H4 (cell line): ENCODE measurements around the gene DIO1. TPM values are rescaled to one million over a fixed set of nuclear protein-coding genes. Genes with fewer than 3 reads are reported as not detected.
A peak's percentile ranks its signal among the peaks of the same experiment; 100 is the strongest.

Experiments used
- DNase-seq: peaks from one replicate; pipeline ENCODE4 v3.0.0-alpha.2; 2015; ENCODE audit warnings: low spot score
- total RNA-seq: library from RNA; depleted of rRNA; stranded (reverse); fragments of >200 nt; shearing (Covaris generic); gene quantifications from 2 replicates; pipeline ENCODE4 v1.2.3, GENCODE V29; 2014

Gene DIO1
- total RNA-seq, 1 experiment from 2014 or later: not detected

DNA sequence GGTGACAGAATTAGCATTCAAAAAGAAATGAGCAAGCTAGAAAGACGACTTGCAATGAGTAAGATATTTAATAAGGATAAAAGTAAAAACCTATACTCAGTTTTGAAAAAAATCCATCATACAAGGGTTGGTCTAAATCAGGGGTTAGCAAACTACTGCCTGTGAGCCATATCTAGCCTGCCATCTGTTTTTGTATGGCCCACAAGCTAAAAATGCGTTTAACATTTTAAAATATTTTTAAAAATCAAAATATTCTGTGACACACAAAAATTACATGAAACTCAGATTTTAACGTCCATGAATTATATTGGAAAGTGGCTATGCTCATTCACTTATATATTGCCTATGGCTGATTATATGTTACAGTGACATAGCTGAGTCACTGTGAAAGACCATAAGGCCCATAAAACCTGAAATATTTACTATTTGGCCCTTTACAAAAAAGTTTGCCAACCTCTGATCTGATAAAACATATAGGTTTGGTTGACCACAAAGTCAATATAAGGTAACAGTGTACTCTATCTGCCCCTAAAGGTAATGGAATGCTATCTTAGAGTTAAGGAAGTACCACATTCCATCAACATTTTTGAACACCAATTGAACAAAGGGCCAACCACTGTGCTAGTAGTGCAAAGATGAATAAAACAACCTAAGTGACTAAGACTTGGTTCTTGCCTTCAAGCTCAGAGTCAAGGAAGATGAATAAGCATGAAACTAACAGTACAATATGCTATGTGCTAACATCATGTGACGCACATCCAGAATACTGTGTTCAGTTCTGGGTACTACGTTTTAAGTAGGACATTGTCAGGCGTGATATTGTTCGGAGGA lies 48.4 kb downstream of the DIO1 start:
- no peak for DNase-seq

DNA sequence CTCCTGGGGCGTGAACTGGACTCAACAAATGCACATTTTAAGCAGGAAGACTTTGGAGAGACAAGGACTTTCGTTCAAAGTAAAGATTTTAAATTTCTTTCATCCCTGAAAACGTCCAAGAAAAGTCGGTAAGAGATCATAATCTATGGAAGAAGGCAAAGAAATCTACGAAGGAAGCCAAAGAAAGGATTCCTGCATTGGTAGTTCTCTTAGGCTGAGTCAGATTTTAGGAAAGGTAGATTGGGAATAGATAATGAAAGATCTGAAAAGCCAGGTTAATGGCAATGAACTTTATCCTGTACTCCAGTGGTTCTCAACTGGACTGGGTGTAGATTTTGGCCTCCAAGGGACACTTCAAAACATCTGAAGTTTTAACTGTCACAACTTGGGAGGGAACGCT lies 49.1 kb downstream of the DIO1 start:
- DNase-seq: no peak

DNA sequence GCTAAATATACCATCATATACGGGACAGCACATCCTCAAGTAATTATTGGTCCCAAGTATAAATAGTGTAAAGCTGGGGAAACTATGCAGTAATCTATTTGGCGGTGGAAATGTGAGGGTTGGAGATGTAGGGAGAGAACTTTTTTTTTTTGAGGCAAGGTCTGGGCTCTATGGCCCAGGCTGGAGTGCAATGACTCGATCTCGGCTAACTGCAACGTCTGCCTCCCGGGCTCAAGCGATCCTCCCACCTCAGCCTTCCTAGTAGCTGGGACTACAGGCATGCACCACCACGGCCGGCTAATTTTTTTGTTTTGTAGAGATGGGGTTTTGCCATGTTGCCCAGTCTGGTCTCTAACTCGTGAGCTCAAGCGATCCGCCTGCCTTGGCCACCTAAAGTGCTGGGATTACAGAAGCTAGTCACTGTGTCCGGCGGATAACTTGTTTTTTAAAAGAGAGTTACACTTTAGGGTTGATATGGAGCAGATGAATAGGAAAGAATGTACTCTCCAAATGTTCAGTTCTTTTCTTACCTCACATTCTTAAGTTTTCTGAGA lies 49.6 kb downstream of the DIO1 start:
- DNase-seq: no peak

DNA sequence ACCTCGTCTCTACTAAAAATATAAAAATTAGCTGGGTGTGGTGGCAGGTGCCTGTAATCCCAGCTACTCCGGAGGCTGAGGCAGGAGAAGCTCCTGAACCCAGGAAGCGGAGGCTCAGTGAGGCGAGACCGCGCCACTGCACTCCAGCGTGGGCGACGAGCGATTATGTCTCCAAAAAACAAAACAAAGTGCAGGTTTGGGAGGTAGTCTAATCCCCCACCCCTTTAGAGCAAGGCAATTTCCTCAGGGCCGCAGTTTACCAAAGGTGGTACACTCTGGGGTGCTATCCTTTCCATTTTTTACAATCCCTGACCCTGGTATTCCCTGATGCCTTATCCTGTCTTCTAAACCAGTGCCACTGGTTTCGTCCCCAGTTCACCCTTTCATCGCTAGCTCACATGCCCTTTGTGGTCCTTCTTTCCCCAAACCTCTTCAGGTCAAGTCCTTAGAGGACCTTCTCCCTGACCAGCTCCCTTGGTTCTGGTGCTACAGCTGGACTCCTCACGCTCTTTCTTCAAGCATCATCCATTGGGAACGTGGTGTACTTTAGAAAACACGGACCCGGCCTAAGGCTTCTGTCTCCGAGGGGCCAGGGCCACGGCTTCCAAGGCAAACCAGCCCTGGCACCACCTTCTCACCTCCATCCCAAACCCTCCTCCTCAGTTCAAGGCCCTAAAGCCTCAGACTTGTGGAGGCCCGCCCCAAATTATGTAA lies 50.6 kb downstream of the DIO1 start:
- no peak for DNase-seq

DNA sequence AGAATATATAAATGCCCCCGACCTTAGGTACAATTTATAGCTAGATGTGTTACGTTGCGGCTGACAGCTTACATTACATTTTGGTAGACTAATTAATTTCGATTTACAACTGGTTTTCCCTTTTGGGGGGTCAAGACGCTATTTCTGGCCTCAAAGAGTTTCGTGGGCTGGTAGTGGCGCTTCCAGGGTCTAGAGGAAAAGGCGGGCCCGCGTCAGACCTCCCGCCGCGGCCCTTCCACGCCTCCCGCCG lies 51.1 kb downstream of the DIO1 start:
- DNase-seq: no peak

DNA sequence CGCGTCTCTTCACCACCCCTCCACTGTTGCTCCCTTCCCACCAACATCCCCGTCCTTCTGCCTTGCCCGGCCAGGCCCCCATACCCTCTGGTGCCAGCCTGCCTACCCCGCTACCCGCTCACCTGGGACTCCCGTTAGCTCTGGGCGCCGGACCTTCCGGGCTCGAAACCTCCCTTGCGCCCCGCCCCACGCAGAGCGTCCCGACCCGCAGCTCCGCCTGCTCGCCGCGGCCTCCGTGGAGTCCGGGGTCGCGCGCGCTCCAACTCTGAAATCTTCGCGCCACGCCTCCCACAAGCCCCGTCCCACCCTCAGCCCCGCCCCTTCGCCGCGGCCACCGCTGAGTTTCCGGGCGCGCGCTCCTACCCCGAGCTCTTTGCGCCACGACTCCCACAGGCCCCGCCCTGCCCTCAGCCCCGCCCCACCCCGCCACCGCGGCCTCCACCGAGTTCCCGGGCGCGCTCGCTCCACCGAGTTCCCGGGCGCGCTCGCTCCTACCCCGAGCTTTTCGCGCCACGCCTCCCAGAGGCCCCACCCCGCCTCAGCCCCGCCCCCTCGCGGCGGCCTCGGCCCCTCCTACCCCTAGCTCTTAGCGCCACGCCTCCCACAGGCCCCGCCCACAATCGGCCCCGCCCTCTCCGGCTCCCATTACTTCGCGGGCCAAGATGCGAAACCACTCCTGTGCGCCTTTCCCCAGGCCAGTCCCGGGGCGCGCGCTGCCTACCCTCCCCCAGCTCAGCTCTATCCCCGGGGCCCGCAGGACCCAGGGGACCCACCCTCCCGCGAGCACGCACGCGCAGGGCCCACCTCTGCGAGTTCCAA lies 51.7 kb downstream of the DIO1 start, which contains the start of gene IFT25:
TSS of gene IFT25 (minus strand) at position 267 of the 819 bp plus-strand sequence. CDS start 5,617 bp downstream, outside the sequence.
- peak; percentile 88 for DNase-seq

DNA sequence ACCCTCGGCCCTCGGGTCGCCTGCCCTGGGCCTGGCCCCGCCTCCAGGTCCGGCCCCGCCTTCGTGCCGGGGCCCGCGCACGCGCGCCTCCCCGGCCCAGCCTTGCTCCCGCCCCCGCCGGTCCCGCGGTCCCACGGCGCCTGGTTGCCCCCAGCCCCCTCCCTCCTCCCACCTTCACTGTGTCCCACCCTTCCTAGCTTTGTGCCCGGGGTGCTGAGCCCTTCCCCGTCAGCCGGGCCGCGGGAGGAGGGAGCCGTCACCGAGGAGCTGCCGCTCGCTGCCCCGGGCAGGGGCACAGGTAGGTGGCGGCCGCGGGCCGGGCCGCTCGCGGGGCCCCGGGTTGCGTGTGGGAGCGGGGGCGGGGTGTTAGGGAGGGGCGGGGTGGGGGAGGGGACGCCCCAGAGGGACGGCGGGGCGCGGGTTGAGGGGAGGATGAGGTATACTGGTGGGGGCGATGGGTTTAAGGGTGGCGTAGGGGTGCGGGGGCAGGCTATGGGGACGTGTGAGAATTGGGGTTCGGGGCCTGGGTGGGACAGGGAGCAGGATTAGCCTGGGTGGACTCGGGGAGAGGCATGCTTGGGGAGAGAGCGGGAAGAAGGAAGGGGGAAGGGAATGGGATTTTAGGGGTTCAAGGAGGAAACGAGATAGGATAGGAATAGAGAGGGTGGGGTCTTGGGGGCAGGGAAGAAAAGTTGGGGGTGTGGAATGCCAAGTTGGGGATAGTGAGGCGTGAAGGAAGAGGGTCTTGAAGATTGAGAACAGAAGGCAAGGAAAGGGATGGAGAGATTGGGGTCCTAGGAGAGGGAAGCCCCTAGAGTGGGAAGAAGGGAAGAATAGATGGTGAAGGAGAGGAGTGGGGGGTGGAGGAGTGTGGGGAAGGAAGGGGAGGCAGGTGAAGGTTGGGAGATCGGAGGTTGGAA lies 52.5 kb downstream of the DIO1 start, which contains the start of gene LRRC42:
TSS of gene LRRC42 (plus strand) at position 99 of the 920 bp plus-strand sequence. CDS start 5,650 bp downstream, outside the sequence.
- no peak for DNase-seq

DNA sequence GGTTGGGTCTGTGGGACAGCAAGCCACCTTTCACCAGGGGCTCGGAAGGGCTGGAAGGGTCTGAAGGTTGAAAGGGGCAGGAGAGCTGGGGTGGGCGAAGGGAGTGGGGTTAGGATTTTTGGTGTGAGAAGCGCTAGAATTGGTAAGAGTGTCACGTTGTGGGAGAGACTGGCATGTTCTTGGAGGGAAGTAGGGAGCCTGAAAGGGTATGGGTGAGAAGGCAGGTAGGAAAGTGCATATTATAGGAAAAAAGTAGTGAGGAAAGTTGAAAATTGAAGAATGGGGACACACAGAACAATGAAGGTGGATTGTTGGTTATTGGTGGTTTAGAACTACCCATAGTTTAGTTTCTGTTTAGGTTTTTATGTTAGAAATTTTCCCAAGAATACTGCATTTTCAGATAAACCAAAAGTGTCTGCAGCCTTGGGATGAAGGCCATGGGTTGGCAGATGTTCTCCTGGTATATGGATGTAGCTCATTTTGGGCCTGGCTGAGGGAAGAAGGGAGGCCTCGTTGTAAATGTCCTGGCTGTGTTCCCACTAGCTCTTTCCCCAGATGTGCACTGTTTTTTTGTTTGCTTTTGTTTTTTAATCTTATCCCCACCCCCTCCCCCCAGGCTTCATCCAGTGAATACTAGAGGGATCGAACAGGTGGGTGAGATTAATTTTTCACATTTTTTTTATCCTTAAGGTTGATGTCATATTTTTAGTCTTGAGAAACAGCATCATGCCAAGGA lies 53.4 kb downstream of the DIO1 start:
- no peak for DNase-seq

DNA sequence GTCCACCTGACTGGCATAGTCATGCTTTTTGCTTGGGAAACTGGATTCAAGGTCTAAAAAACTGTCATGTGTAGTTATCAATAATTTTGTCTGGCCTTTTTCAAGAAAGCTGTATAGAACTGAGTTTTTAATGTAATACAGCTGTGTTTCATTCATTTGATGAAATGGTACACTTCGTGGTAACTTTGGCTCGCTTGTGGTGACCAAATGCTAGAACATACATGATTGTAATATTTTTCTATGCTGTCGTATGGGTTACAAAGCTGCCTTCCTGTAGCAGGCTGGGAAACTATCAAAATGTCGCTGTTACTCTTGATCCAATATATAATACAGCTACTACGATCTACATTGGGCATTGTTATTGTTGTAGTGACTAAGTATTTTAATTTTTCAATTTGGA lies 54.3 kb downstream of the DIO1 start:
- no peak for DNase-seq

DNA sequence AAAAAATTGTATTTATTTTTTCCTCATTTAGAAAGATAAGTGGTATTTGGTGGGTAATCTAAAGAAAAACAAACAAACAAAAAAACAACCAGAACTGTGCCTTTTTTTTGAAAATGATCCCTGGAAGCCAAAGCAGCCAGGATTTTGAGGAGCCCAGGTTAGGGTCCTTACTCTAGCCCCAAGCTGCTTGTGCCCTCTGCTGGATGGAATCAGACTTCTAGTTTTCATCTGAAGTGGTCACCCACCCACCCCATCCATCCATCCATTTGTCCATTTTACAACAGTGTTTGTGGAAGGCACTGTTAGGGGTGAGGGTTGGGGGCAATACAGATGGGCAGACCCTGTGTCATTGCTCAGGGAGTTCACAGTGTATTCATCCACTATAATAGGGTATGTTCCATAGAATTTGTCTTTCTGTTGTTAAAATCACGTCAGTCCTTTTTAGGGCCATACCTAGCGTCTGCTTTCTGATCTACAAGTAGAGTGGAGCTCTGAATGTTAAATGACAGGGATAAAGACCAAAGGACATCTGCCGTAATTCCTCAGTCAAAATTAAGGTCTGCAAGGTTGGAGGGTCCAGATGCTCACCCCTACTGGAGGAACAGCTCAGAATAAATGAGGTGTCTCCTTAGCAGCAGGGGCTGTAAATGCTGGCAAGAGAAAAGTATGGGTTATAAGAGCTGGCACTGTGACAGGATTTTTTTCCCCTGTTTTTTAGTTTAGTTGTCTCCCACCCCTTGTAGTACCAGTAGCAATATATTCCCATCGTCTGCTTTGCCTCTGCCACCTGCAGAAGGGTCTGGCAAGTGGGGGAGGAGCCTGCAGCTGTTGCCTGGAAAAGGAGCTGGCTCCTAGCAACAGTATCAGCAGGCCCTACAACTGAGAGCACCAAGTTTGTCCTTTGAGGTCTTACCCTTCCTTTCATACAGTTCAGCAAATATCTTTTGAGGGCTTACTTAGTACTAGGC lies 55.3 kb downstream of the DIO1 start:
- DNase-seq: peak; percentile 53

DNA sequence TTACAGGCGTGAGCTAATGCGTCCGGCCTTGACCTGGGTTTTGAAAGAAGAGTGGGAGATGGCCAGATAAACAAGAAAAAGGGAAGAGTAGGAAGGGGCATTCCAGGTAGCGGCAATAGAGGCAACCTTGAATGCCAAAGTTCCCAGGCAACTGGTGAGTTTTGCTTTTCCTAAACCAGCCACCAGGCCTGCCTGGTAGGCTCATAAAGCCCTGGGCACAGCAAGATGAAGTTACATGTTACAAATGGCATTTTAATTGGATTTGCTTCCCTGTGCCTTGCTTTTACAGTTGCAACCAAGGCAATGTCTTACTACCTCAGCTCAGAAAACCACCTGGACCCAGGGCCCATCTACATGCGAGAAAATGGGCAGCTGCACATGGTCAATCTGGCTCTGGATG lies 57.7 kb downstream of the DIO1 start:
- DNase-seq: no peak

DNA sequence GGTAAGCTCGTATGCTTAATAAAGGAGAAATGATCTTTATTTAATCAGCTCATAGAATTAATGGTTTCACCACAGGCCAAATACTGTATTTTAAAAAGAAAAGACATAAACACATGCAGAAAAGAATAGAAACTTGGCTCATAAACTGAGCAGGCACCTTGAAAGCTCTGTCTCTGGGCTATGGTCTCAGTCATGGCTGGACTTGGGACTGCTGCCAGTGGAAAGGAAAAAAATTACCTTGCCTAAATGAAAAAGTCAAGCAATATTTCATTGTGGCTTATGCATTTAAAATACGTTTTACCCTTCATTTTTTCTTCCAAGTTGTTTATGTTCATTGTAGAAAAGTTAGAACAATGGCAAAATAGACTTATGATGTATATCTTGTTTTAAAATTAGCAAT lies 60.1 kb downstream of the DIO1 start:
- DNase-seq: no peak

DNA sequence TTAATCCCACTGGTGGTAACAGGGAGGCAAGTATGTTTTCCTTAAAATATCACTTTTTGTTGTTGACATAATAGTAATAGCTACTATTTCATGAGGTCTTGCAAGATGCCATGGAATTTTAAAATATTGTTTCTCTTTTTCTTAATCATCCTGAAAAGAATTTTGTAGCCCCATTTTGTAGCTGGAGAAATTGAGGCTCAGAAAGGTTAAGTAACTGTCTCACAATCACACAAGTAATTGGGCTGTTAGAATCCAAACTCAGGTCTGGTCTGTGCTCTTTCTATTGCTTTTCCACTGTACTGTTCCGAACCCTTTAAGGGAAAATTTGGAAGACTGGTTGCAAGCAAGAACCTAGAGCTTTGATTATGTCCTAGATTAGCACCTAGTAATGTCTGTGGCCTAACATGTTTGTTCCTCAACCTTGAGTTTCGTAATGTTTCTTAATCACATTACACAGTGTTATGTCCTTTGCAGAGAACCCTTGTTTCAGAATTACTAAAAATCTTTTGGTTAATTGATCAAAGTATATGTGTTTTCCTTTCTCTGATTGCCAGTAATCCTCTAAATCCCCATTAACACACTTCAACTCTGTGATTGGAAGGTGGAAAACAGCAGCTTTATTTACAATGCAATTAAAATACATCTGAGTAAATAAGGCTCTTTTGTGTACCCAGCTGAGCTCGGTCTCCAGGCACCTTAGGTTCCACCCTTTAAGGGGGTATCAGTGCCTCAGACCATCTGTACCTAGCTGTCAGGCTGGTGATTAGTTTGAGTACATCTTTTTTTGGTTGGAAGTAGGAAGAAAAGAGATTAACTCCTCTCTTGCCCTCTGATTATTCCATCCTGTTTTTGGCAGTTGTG lies 62.6 kb downstream of the DIO1 start:
- no peak for DNase-seq

DNA sequence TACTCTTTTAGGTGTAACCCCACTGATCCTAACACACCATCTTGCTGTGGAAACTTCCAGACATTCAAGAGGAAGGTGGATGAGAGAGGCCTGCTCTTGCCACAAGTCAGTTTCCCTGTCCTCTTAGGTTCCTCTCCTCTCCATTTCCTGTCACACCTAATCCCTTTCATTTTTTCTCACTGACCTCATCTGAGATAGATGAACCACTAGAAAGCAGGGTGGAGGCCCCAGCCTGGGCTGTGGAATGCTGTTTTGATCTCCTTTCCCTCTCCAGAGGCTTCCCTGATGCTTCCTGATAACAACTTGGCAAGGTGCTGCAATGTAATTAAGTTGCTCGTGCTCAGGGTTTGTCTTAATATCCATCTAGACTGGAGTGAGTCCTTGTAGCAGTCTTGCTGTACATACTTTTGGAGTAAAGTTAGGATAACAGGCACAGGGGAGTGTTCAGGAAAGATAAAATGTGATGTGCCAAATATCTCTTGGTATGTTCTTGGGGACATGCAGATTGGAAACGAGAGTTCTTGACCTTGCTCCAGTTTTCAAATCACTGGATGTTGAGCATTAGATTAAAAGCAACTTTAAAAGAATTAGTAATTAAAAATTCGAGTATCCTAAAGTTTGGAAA lies 63.3 kb downstream of the DIO1 start:
- DNase-seq: peak; percentile 21

DNA sequence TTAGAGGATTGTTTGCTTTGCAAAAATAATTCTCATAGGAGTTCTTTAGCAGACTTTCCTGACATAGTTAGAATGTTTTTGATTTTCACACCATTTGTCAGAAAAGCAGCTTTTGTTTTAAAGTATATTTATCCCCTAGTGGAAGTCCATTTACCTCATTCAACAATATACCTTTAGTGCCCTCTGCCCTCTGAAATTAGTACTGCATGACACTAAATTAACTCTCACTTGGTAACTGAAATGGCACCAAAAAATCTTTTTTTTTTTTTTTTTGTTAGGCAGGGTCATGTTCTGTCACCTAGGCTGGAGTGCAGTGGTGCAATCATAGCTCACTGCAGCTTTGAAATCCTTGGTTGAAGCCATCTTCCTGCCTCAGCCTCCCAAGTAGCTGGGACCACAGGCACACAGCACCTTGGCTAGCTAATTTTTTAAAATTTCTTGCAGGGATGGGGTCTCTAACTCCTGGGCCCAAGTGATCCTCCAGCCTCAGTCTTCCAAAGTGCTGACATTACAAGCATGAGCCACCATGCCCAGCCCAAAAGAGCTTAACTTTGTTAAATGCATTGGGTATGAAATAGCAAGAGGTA lies 65.8 kb downstream of the DIO1 start:
- peak; percentile 40 for DNase-seq
